OCI-LY1 (cell line): ENCODE data around the gene MAPK8.

Experiments used
- H2AFZ ChIP-seq: fragments of 200-600 bp; sonication (generic), shearing (Covaris generic); 2 replicates; pipeline ENCODE4 v1.6.0; 2014; ENCODE audit warnings: antibody characterized with exemption, mild to moderate bottlenecking, low read length
- H3F3A ChIP-seq: fragments of 200-600 bp; sonication (generic), shearing (Covaris generic); 2 replicates; pipeline ENCODE4 v1.6.0; 2014; ENCODE audit warnings: mild to moderate bottlenecking, antibody characterized with exemption, low read length, moderate library complexity; ENCODE audit not compliant: insufficient read depth
- H3K27ac ChIP-seq: fragments of 200-600 bp; sonication (generic); 2 replicates; pipeline ENCODE4 v1.5.1; 2014; ENCODE audit warnings: low read length, mixed run types, mild to moderate bottlenecking, low read depth; ENCODE audit not compliant: poor library complexity, severe bottlenecking
- H3K27me3 ChIP-seq: fragments of 200-600 bp; sonication (generic); 2 replicates; pipeline ENCODE4 v1.6.0; 2014; ENCODE audit warnings: antibody characterized with exemption, mild to moderate bottlenecking, low read length, moderate library complexity; ENCODE audit not compliant: insufficient read depth
- H3K36me3 ChIP-seq: fragments of 200-600 bp; sonication (generic); 2 replicates; pipeline ENCODE4 v1.6.1; 2014; ENCODE audit warnings: mild to moderate bottlenecking, antibody characterized with exemption, low read length, moderate library complexity, mixed read lengths; ENCODE audit not compliant: insufficient read depth
- H3K4me1 ChIP-seq: fragments of 200-600 bp; sonication (generic); 2 replicates; pipeline ENCODE4 v1.5.1; 2014; ENCODE audit warnings: mild to moderate bottlenecking, low read length, moderate library complexity; ENCODE audit not compliant: insufficient read depth, severe bottlenecking
- H3K4me2 ChIP-seq: fragments of 200-600 bp; sonication (generic), shearing (Covaris generic); 2 replicates; pipeline ENCODE4 v1.6.1; 2014; ENCODE audit warnings: low read length
- H3K4me3 ChIP-seq: fragments of 200-600 bp; sonication (generic); 2 replicates; pipeline ENCODE4 v1.5.1; 2014; ENCODE audit warnings: low read length, low read depth, mild to moderate bottlenecking, mixed read lengths; ENCODE audit not compliant: poor library complexity, severe bottlenecking
- H3K79me2 ChIP-seq: fragments of 200-600 bp; shearing (Covaris generic); 2 replicates; pipeline ENCODE4 v1.6.1; 2016; ENCODE audit warnings: mixed run types, low read length, mixed read lengths; ENCODE audit not compliant: insufficient read depth
- H3K9ac ChIP-seq: fragments of 200-600 bp; sonication (generic), shearing (Covaris generic); 2 replicates; pipeline ENCODE4 v1.6.1; 2014; ENCODE audit warnings: mild to moderate bottlenecking, low read length, mixed read lengths
- H3K9me2 ChIP-seq: fragments of 200-600 bp; sonication (generic), shearing (Covaris generic); 2 replicates; pipeline ENCODE4 v1.6.1; 2014; ENCODE audit warnings: low read depth, mild to moderate bottlenecking, low read length, mixed read lengths
- H3K9me3 ChIP-seq: fragments of 200-600 bp; shearing (Covaris generic); 2 replicates; pipeline ENCODE4 v1.6.1; 2014; ENCODE audit warnings: low read length, mixed read lengths
- H4K20me1 ChIP-seq: fragments of 200-600 bp; sonication (generic), shearing (Covaris generic); 2 replicates; pipeline ENCODE4 v1.6.0; 2016; ENCODE audit warnings: mild to moderate bottlenecking, low read length; ENCODE audit not compliant: insufficient read depth
- CTCF ChIP-seq: fragments of 200-600 bp; sonication (generic), shearing (Covaris generic); IDR thresholded peaks from 2 replicates; pipeline ENCODE4 v1.5.1; 2017; ENCODE audit warnings: mild to moderate bottlenecking, antibody characterized with exemption, low read length, moderate library complexity, mixed read lengths
- EZH2 ChIP-seq: fragments of 200-600 bp; sonication (generic), shearing (Covaris generic); IDR thresholded peaks from 2 replicates; pipeline ENCODE4 v1.8.0; 2017; ENCODE audit warnings: borderline replicate concordance, mixed run types, mild to moderate bottlenecking, antibody characterized with exemption, low read length, moderate library complexity, mixed read lengths

Gene MAPK8

GRCh38 chr10:48446785-48447184, 140.3 kb downstream of the MAPK8 start:
- no peak overlapping the region for H3K27ac ChIP-seq
- no peak overlapping the region for H3K9ac ChIP-seq
- no peaks in the 10 kb centered on the region for H4K20me1 ChIP-seq
- H3K27me3 ChIP-seq: no peaks in the 10 kb centered on the region
- no peaks in the 10 kb centered on the region for H3F3A ChIP-seq
- H3K9me3 ChIP-seq: no peaks in the 10 kb centered on the region
- TF ChIP-seq CTCF (no peak), EZH2 (no peak)
- no peak overlapping the region for H2AFZ ChIP-seq
- no peaks in the 10 kb centered on the region for H3K9me2 ChIP-seq
- no peaks in the 10 kb centered on the region for H3K79me2 ChIP-seq
- H3K4me3 ChIP-seq: no peak overlapping the region
- no peak overlapping the region for H3K4me2 ChIP-seq
- H3K36me3 ChIP-seq: no peaks in the 10 kb centered on the region
- H3K4me1 ChIP-seq: no peaks in the 10 kb centered on the region

GRCh38 chr10:48447356-48448215, 141.1 kb downstream of the MAPK8 start:
- H2AFZ ChIP-seq: no peak overlapping the region
- H3K9me3 ChIP-seq: no peaks in the 10 kb centered on the region
- no peaks in the 10 kb centered on the region for H3F3A ChIP-seq
- no peak overlapping the region for H3K27ac ChIP-seq
- no peaks in the 10 kb centered on the region for H3K9me2 ChIP-seq
- no peak overlapping the region for H3K9ac ChIP-seq
- H3K79me2 ChIP-seq: no peaks in the 10 kb centered on the region
- no peak overlapping the region for H3K4me3 ChIP-seq
- H3K4me2 ChIP-seq: no peak overlapping the region
- no peaks in the 10 kb centered on the region for H3K27me3 ChIP-seq
- no peaks in the 10 kb centered on the region for H3K36me3 ChIP-seq
- no peak for TF ChIP-seq CTCF
- no peak for TF ChIP-seq EZH2
- no peaks in the 10 kb centered on the region for H3K4me1 ChIP-seq
- H4K20me1 ChIP-seq: no peaks in the 10 kb centered on the region

GRCh38 chr10:48448796-48449195, 142.3 kb downstream of the MAPK8 start:
- H3K79me2 ChIP-seq: no peaks in the 10 kb centered on the region
- TF ChIP-seq CTCF (no peak), EZH2 (no peak)
- H3K4me2 ChIP-seq: no peak overlapping the region
- no peaks in the 10 kb centered on the region for H4K20me1 ChIP-seq
- H3K27ac ChIP-seq: no peak overlapping the region
- no peaks in the 10 kb centered on the region for H3K36me3 ChIP-seq
- no peak overlapping the region for H3K9ac ChIP-seq
- H3K9me2 ChIP-seq: no peaks in the 10 kb centered on the region
- H3K4me1 ChIP-seq: no peaks in the 10 kb centered on the region
- no peaks in the 10 kb centered on the region for H3K27me3 ChIP-seq
- no peaks in the 10 kb centered on the region for H3F3A ChIP-seq
- no peak overlapping the region for H2AFZ ChIP-seq
- no peaks in the 10 kb centered on the region for H3K9me3 ChIP-seq
- H3K4me3 ChIP-seq: no peak overlapping the region
